PC-9 (cell line): ENCODE measurements around the gene NEU4.

Experiments used
- CTCF ChIP-seq: fragments of 200-600 bp; sonication (generic); conservative IDR thresholded peaks from 2 replicates; pipeline ENCODE4 v1.6.1; 2017; ENCODE audit warnings: mixed run types, antibody characterized with exemption, mild to moderate bottlenecking, moderate library complexity
- EZH2 ChIP-seq: fragments of 200-600 bp; sonication (generic); IDR thresholded peaks from 2 replicates; pipeline ENCODE4 v1.8.0; 2017; ENCODE audit warnings: antibody characterized with exemption, low read depth

- TF ChIP-seq CTCF (no peak), EZH2 (no peak)
Measured at GRCh38 chr2:241835611-241836010, 26.6 kb downstream of the NEU4 start.
